OCI-LY7 (cell line): ENCODE data around the gene SMAD5.

Source experiments
- EZH2phosphoT487 ChIP-seq: fragments of 200-600 bp; sonication (generic); IDR thresholded peaks from 2 replicates; pipeline ENCODE4 v1.6.1; 2018; ENCODE audit warnings: low read depth, borderline replicate concordance, mild to moderate bottlenecking, mixed run types, antibody characterized with exemption, low read length, moderate library complexity, mixed read lengths
- TF ChIP-seq, protein P1 (sequence below): fragments of 200-600 bp; sonication (generic); conservative IDR thresholded peaks from 2 replicates; pipeline ENCODE4 v1.5.1; 2014; ENCODE audit warnings: mild to moderate bottlenecking, antibody characterized with exemption, low read length, moderate library complexity, mixed read lengths

- TF ChIP-seq, protein P1, sequence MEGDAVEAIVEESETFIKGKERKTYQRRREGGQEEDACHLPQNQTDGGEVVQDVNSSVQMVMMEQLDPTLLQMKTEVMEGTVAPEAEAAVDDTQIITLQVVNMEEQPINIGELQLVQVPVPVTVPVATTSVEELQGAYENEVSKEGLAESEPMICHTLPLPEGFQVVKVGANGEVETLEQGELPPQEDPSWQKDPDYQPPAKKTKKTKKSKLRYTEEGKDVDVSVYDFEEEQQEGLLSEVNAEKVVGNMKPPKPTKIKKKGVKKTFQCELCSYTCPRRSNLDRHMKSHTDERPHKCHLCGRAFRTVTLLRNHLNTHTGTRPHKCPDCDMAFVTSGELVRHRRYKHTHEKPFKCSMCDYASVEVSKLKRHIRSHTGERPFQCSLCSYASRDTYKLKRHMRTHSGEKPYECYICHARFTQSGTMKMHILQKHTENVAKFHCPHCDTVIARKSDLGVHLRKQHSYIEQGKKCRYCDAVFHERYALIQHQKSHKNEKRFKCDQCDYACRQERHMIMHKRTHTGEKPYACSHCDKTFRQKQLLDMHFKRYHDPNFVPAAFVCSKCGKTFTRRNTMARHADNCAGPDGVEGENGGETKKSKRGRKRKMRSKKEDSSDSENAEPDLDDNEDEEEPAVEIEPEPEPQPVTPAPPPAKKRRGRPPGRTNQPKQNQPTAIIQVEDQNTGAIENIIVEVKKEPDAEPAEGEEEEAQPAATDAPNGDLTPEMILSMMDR = no peak
- no peak for TF ChIP-seq EZH2phosphoT487
Measured at GRCh38 chr5:136166909-136167308, 34.3 kb downstream of the SMAD5 start.
